ENCODE measurements around the gene LRP5. TPM values are rescaled to one million over a fixed set of nuclear protein-coding genes. Genes with fewer than 3 reads are reported as not detected.
A peak's percentile ranks its signal among the peaks of the same experiment; 100 is the strongest.

The LRP5 gene
- polyA plus RNA-seq, 4 donors = 39.7 to 122 (median 78.4) TPM

DNA sequence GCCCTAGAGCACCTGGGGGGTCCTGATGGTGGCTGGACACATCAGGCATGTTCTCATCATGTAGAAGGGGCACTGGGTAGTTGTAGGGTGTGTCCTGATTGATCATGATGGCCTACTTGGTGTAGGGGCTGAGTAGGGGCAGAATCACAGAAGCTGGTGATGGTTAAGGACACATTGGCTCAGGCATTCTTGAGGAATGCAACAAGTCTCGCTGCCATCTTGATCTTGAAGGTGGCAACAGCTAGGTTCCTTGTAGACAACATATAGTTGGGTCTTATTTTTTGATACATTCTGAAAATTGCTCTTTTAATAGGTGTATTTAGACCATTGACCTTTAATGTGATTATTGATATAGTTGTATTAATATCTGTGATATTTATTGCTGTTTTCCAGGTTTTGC, 176.2 kb downstream of the LRP5 start:
- H3K36me3 ChIP-seq (ENCODE audit: control insufficient read depth in 3 of 3, insufficient read depth in 2 of 3, low read depth in 1 of 3, low read length in 3 of 3) = peaks cover 0 to 4% (median 0%) of the 10 kb centered on the region in 3 donors
- peaks cover 0 to 5% of the 10 kb centered on the region in 2 donors for H3K9me3 ChIP-seq (ENCODE audit: control insufficient read depth in 2 of 2, insufficient read depth in 1 of 2, low read depth in 1 of 2, low read length in 1 of 2)
- H3K27me3 ChIP-seq (ENCODE audit: control insufficient read depth in 3 of 3, insufficient read depth in 3 of 3, low read length in 3 of 3) = no peaks in the 10 kb centered on the region
- peaks cover 2 to 4% (median 3%) of the 10 kb centered on the region in 3 donors for H3K4me1 ChIP-seq (ENCODE audit: control insufficient read depth in 3 of 3, insufficient read depth in 2 of 3, low read depth in 1 of 3, low read length in 2 of 3)
- H3K27ac ChIP-seq (ENCODE audit: low read depth in 1 of 3, low read length in 2 of 3) = no peak overlapping the region
- H3K4me3 ChIP-seq (ENCODE audit: low read depth in 1 of 3, low read length in 3 of 3) = no peak overlapping the region
- DNase-seq (no peak), FAIRE-seq (no peak)
- WGBS, 3 donors = 97 to 100% (median 100%) methylated on average over 1 of the region's 1 CpG

DNA sequence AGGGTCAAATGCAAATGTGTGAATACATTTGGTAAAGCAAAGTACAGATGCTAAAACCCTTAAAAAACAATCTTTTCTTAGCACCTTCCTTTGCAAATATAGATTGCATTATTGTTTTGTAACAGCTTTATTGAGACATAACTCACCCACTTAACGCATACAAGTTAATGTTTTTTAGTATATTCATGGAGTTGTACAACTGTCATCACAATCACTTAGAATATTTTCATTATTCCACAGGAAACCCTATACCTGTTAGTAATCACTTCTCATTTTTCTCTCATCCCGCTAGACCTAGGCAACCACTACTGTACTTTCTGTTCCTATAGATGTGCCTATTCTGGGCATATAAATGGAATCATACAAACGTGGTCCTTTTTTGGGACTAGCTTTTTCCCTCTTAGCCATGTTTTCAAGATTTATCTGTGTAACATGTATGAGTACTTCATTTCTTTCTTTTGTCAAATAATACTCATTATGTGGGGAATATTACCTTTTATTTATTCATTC, 182.9 kb downstream of the LRP5 start:
- Histone ChIP-seq H3K36me3 (ENCODE audit: control insufficient read depth in 3 of 3, insufficient read depth in 2 of 3, low read depth in 1 of 3, low read length in 3 of 3) (peaks cover 0 to 5% (median 0%) of the 10 kb centered on the region in 3 donors), H3K4me1 (ENCODE audit: control insufficient read depth in 3 of 3, insufficient read depth in 2 of 3, low read depth in 1 of 3, low read length in 2 of 3) (peaks cover 5 to 13% (median 11%) of the 10 kb centered on the region in 3 donors), H3K4me3 (ENCODE audit: low read depth in 1 of 3, low read length in 3 of 3) (no peak overlapping the region), H3K9me3 (ENCODE audit: control insufficient read depth in 2 of 2, insufficient read depth in 1 of 2, low read depth in 1 of 2, low read length in 1 of 2) (no peaks in the 10 kb centered on the region), H3K27ac (ENCODE audit: low read depth in 1 of 3, low read length in 2 of 3) (no peak overlapping the region), H3K27me3 (ENCODE audit: control insufficient read depth in 3 of 3, insufficient read depth in 3 of 3, low read length in 3 of 3) (no peaks in the 10 kb centered on the region)
- no peak for FAIRE-seq
- DNase-seq = no peak
- WGBS, 3 donors = 56 to 70% (median 65%) methylated on average over 3 of the region's 3 CpGs

DNA sequence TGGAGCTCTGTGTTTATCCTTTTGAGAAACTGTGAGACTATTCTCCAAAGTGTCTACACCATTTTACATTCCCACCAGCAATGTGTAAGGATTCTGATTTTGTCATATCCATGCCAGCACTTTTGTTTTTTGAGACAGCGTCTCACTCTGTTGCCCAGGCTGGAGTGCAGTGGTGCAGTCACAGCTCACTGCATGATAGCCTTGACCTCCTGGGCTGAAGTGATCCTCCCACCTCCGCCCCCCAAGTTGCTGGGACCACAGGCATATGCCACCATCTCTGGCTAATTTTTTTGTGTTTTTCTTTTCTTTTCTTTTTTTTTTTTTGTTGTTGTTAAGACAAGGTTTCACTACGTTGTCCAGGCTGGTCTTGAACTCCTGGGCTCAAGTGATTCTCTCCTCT, 183.5 kb downstream of the LRP5 start:
- 89 to 97% (median 89%) methylated on average over 3 of the region's 3 CpGs for WGBS, 3 donors
- H3K4me1 ChIP-seq (ENCODE audit: control insufficient read depth in 3 of 3, insufficient read depth in 2 of 3, low read depth in 1 of 3, low read length in 2 of 3) = peaks cover 5 to 13% (median 11%) of the 10 kb centered on the region in 3 donors

DNA sequence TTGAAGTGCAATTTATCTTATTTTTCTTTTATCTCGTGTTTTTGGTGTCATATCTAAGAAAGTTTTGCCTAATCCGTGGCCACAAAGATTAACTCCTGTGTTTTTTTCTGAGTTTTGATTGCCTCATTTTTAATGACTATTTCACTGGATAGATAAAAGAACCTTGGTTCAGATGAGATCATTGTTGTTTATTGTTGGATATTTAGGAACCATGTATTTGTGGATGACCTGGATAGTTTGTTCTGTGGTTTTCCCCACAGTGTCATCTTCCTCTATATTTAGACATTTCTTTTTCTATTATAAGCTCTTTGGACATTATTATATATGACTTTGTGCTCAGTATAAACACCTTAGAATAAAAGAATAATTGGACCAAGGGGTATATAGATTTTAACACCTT, 185.4 kb downstream of the LRP5 start:
- H3K4me1 ChIP-seq (ENCODE audit: control insufficient read depth in 3 of 3, insufficient read depth in 2 of 3, low read depth in 1 of 3, low read length in 2 of 3) = peaks cover 5 to 18% (median 11%) of the 10 kb centered on the region in 3 donors
- H3K27ac ChIP-seq (ENCODE audit: low read depth in 1 of 3, low read length in 2 of 3) = no peak overlapping the region
- no peak for FAIRE-seq
- WGBS, 3 donors = 32 to 59% (median 46%) methylated on average over 2 of the region's 2 CpGs
- no peaks in the 10 kb centered on the region for H3K9me3 ChIP-seq (ENCODE audit: control insufficient read depth in 2 of 2, insufficient read depth in 1 of 2, low read depth in 1 of 2, low read length in 1 of 2)
- no peaks in the 10 kb centered on the region for H3K27me3 ChIP-seq (ENCODE audit: control insufficient read depth in 3 of 3, insufficient read depth in 3 of 3, low read length in 3 of 3)
- peaks cover 0 to 5% (median 0%) of the 10 kb centered on the region in 3 donors for H3K36me3 ChIP-seq (ENCODE audit: control insufficient read depth in 3 of 3, insufficient read depth in 2 of 3, low read depth in 1 of 3, low read length in 3 of 3)
- no peak for DNase-seq
- no peak overlapping the region for H3K4me3 ChIP-seq (ENCODE audit: low read depth in 1 of 3, low read length in 3 of 3)

More for the DNA sequence above, 183.5 kb downstream of the LRP5 start:
- DNase-seq (no peak), FAIRE-seq (no peak)
- Histone ChIP-seq H3K4me3 (ENCODE audit: low read depth in 1 of 3, low read length in 3 of 3) (no peak overlapping the region), H3K27me3 (ENCODE audit: control insufficient read depth in 3 of 3, insufficient read depth in 3 of 3, low read length in 3 of 3) (no peaks in the 10 kb centered on the region), H3K36me3 (ENCODE audit: control insufficient read depth in 3 of 3, insufficient read depth in 2 of 3, low read depth in 1 of 3, low read length in 3 of 3) (peaks cover 0 to 5% (median 0%) of the 10 kb centered on the region in 3 donors), H3K9me3 (ENCODE audit: control insufficient read depth in 2 of 2, insufficient read depth in 1 of 2, low read depth in 1 of 2, low read length in 1 of 2) (no peaks in the 10 kb centered on the region), H3K27ac (ENCODE audit: low read depth in 1 of 3, low read length in 2 of 3) (no peak overlapping the region)

DNA sequence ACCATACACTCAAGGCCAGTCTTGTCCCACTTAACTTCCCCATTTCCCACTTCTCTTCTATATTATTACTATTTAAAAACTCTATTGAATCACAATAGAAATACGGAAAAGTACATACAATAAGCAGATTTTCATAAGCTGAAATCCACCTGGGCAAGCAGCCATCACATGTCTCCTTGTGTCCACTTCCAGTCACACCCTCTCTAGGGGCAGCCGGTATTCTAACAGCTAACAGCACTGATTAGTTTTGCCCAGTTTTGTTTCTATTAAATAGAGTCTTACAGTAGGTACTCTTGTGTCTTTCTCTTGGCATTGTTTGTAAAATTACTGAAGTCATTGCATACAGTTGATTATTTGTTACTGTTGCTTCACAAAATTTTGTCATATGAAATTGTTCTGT, 185.9 kb downstream of the LRP5 start:
- Histone ChIP-seq H3K27me3 (ENCODE audit: control insufficient read depth in 3 of 3, insufficient read depth in 3 of 3, low read length in 3 of 3) (no peaks in the 10 kb centered on the region), H3K36me3 (ENCODE audit: control insufficient read depth in 3 of 3, insufficient read depth in 2 of 3, low read depth in 1 of 3, low read length in 3 of 3) (peaks cover 0 to 5% (median 0%) of the 10 kb centered on the region in 3 donors), H3K4me1 (ENCODE audit: control insufficient read depth in 3 of 3, insufficient read depth in 2 of 3, low read depth in 1 of 3, low read length in 2 of 3) (peaks cover 5 to 18% (median 11%) of the 10 kb centered on the region in 3 donors), H3K4me3 (ENCODE audit: low read depth in 1 of 3, low read length in 3 of 3) (no peak overlapping the region), H3K27ac (ENCODE audit: low read depth in 1 of 3, low read length in 2 of 3) (no peak overlapping the region), H3K9me3 (ENCODE audit: control insufficient read depth in 2 of 2, insufficient read depth in 1 of 2, low read depth in 1 of 2, low read length in 1 of 2) (no peaks in the 10 kb centered on the region)
- peak in 1 of 2 donors; percentile 6 for DNase-seq
- 26 to 40% (median 31%) methylated on average over 2 of the region's 2 CpGs for WGBS, 3 donors
- FAIRE-seq = no peak

Other genes starting within 250 kb of the LRP5 start
- 100 to 1,000 TPM in 3 of 4 donors, 10 to 100 TPM in 1; 31.5 to 180 (median 139) TPM for gene CHKA, start 191.2 kb upstream of the LRP5 start, polyA plus RNA-seq
- 10 to 100 TPM; 17.3 to 53.5 (median 30.0) TPM for gene KMT5B, start 99.3 kb upstream of the LRP5 start, polyA plus RNA-seq
- gene C11orf24, start 40.6 kb upstream of the LRP5 start, polyA plus RNA-seq = 100 to 1,000 TPM in 2 of 4 donors, 10 to 100 TPM in 2; 39.4 to 168 (median 94.3) TPM
- gene PPP6R3, start 148.2 kb downstream of the LRP5 start, polyA plus RNA-seq = 10 to 100 TPM; 30.5 to 68.7 (median 39.1) TPM